ENCODE data around the gene PHKB. TPM values are rescaled to one million over a fixed set of nuclear protein-coding genes. Genes with fewer than 3 reads are reported as not detected.
"Not testable (repeated sequence)": the region's sequence is repeated elsewhere in the genome, so short reads cannot be mapped to it uniquely, and the experiment has no call there.

The PHKB gene
- total RNA-seq, 1 donor from 2014 or later: 54.4 TPM

DNA sequence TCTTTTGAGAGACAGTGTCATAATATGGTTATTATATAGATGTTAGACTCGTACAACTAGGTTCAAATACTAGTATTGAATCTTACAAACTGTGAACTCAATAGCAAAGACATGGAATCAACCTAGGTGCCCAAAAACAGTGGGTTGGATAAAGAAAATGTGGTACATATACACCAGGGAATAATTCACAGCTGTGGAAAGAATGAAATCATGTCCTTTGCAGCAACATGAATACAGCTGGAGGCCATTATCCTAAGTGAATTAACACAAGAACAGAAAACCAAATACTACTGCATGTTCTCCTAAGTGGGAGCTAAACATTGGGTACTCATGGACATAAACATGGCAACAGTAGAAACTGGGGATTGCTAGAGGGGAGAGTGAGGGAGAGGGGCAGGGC, 8.1 kb downstream of the PHKB start:
- no peak for DNase-seq (ENCODE audit: low spot score)

- DNase-seq (ENCODE audit: low spot score): no peak
Observed at GRCh38 chr16:47470211-47470610, 9.1 kb downstream of the PHKB start.

DNA sequence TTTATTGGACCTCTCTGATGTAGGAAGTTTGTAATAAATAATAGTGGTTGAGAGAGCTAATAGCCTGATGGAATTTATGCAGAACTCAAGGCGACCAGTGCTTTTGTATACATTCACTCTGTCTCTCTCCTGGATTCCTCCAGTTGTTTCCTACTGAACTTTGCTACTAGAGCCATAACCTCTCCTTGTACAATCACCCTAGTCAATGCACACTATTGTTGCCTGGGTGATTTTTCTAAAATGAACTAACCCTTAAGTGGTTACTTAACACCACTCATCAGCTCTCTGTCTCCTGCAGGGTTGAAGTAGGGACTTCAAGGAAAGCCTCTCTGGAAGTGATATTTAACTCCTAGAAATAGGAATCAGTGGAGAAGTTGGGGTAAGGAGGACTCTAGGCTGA, 9.7 kb downstream of the PHKB start:
- no peak for DNase-seq (ENCODE audit: low spot score)

DNA sequence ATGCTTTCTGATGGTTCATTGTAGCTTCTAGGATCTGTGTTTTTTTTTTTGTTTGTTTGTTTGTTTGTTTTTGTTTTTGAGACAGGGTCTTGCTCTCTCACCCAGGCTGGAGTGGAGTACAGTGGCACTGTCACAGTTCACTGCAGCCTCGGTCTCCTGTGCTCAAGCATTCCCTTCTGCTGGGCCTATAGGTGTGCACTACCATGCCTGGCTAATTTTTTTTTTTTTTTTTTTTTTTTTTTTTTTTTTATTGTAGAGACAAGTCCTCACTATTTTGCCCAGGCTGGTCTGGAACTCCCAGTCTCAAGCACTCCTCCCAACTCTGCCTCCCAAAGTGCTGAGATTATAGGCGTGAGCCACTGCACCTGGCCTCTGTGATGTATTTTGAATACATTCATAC, 11.9 kb downstream of the PHKB start:
- DNase-seq (ENCODE audit: low spot score): not testable (repeated sequence)

- DNase-seq (ENCODE audit: low spot score): no peak
Observed at GRCh38 chr16:47473792-47474191, 12.7 kb downstream of the PHKB start.

GRCh38 chr16:47475786-47476185, 14.7 kb downstream of the PHKB start:
- DNase-seq (ENCODE audit: low spot score): peak; percentile 51

- no peak for DNase-seq (ENCODE audit: low spot score)
Observed at GRCh38 chr16:47476654-47477345, 15.7 kb downstream of the PHKB start.

DNA sequence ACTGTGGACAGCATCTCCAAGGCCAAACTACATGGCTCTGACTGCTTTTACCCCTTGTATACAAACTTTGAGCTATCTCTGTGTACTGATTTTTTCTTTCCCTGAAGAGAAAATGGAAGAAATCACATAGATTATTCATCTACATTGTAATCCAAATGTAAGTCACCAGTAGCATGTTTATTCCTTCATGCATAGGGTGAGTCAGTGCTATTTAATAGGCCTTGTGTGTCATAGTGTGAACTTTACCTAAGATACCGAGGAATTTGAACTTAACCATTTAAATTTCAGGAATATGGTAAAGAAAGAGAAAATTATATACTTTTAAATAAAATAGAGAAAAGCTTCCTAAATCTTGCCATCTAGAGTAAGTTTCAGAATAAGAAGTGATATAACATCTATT, 16.5 kb downstream of the PHKB start:
- no peak for DNase-seq (ENCODE audit: low spot score)

- no peak for DNase-seq (ENCODE audit: low spot score)
Observed at GRCh38 chr16:47480410-47480809, 19.3 kb downstream of the PHKB start.

DNA sequence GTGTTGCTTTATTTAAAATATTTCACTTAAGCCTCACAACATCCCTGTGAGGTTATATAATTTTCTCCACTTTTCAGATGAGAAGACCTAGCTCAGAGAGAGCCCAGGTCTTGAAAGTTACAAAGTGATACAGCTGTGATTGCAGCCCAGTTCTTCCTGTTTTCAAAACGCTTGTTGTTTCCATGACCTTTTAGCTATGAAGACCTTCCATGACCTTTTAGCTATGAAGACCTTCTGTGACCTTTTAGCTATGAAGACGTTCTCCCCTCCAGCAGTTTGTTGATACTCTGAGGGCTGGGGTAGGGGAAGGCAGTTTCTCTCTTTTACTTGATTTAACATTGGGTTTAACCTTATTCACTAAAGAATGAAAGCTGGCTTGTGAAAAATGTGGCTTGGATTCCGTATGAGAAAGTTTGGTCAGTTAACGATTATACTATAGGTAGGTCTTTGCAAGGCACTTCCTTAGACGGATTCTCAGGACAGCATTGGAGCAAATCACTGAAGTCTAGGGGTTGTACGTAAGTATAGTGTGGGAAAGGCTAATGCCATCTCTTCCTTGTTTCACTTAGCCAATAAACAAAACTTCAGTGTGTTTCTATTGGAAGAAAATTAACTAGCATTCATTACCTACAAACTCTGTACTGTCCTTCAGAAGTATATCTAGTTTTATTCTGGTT, 20.7 kb downstream of the PHKB start:
- DNase-seq (ENCODE audit: low spot score): no peak

DNA sequence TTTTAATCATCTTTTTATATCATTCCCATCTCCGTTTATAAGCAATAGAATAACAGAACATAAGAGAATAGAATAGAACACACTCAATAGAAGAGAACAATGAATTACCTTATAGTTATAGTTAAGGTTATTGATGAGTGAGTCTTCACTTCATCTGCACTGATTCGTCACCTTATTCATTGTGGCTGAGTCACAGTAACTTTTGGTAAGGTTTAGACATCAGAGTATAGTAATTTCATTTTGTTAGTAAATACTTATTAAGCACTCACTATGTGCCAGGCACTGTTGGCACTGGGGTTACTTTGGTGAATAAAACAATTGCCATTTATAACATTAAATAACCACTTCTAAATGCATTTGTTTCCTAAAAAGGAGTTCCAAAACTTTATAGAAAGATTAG, 22.5 kb downstream of the PHKB start:
- no peak for DNase-seq (ENCODE audit: low spot score)

DNA sequence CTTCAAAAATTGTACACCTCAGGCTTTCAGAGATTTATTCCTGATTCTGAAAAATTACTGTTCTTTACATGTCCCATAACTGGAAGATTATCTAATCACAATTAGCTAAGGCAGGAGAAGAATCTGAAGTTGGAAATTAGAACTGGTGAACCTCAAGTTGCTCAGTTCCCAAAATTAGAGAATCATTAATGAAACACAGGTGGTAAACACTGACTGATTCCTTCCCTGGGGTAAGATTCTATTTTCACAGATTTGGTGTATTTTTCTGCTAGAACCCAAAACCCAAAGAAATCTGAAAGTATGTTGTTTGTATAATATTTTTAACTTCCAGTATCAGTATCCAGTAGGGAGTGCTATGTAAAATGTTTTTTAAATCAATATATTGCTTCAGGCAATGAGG, 25.7 kb downstream of the PHKB start:
- DNase-seq (ENCODE audit: low spot score): no peak

GRCh38 chr16:47488051-47488450, 26.9 kb downstream of the PHKB start:
- DNase-seq (ENCODE audit: low spot score): no peak

- DNase-seq (ENCODE audit: low spot score): no peak
Observed at GRCh38 chr16:47490471-47490870, 29.3 kb downstream of the PHKB start.

DNA sequence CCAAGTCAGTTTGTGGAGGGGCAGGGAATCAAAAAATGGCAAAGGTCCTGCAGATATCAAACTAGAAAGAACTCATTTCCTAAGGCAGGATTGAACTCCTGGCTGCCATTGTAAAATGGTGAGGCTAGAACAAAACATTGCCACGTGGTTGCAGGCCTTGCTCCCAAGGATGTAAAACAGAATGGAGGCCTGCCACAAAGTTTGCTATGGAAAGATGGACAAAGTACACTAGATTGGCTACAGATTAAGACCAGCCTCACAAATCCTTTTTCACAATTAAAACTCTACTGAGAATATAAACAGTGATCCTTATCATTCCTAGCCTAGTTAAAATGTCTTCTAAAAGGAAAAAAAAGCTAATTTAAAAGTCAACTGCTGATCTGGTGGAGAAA, 30.9 kb downstream of the PHKB start:
- DNase-seq (ENCODE audit: low spot score): no peak

DNA sequence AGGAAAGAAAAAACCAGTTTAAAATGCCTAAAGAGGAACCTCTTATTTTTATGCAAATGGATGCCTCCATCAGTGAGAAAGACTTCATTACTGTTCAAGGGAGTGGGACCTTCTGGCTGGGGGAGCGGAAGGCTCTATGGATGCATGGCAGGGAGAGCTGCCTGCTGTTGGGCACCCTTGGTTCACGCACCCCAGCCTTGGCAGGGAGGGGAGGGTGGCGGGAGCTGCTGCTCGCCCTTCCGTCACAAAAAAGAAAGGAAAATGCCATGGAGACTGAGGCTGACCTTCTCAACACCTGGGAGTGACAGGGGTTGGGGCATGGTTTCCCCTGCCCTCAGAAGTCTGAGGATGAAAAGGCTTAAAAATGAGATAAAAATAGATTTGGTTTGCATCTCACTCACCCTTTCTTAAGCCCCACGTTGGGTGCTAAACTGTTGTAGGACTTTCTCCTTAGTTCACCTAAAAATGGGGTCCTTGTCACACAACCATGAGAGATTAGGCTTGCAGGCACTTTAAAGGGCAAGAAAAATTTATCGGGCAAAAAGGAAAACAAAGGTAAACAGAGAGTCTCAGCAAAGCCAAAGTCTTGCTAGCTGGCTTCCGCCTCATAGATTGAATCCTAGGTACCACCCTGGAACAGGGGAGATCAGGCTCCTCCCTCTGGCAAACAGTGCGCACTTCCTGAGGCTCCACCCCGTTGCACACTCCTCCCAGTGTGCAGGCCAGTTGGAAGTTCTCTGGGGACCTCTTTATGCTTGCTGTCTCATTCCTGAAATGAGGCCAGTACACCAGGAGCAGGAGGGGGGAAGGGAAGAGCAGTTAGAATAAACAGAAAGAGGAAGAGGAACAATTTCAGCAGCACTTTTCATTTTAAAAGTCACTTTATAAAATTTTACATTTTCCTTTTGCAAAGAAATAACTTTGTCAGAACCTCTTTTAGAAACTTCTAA, 31.6 kb downstream of the PHKB start:
- peak; percentile 60 for DNase-seq (ENCODE audit: low spot score)

DNA sequence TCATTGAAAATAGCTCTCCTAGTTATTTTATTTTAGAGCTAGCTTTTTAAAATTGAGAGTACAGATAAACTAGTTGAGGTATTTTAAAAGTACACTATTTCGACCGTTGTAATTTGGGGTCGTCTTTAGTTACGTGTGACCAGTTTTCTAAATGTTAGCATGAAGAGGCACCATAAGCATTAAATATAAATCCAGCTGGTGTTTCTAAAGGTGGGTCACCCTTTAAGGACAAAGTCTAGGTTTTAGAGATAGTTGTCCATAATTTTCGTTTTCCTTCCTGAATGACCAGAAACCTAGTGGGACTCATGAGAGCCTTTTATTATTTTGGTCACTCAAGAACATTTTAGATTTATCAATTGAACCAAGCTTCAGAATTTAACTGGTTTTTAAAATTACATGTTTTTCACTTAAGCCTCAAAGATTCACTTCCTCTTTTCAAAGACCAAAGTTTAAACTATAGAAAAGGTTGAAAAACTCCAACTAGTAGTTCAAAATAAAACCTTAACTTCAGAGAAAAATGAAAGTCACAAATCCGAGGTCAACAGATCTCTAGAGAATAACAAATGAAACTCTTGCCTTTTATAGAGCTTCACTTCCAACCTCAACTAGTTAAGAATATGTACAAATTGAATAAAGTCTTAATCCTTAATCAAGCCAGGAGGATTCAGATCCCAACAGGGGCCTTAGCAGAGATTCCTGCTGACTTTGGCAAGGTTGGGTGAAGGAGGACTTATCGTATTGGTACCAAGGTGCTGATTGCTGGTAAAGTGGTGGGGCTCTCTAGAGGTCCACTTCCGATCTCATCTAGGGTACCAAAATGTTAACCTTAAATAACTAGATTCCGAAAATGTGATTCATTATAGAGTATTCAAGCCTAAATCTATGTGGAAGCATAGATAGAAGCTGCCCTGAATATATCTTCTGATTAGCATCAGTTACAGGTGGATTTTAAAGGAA, 32.5 kb downstream of the PHKB start:
- no peak for DNase-seq (ENCODE audit: low spot score)

- DNase-seq (ENCODE audit: low spot score): no peak
Observed at GRCh38 chr16:47499080-47499699, 38.1 kb downstream of the PHKB start.

- DNase-seq (ENCODE audit: low spot score): no peak
Observed at GRCh38 chr16:47499700-47500264, 38.7 kb downstream of the PHKB start.

DNA sequence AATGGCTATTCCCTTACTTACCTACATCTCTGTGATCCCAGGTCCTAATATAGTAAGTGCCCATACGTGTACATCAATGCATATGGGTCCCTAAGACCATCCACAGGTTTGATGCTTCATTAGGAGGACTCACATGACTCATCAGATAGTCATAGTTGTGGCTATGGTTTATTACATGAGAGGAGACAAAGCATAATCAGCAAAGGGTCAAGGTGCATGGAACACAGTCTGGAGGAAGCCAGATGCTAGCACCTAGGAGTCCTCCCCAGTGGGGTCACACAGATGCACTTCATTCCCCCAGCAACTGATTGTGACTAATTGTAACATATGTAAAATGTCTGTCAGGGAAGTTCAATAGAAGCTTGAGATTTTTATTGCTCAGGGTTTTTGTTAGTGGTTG, 42.8 kb downstream of the PHKB start:
- no peak for DNase-seq (ENCODE audit: low spot score)

All from umbilical cord (tissue), 2 donors.